WTC11 (cell line): Measurements from ENCODE around the gene DHDDS. TPM values are rescaled to one million over a fixed set of nuclear protein-coding genes. Genes with fewer than 3 reads are reported as not detected.

ENCODE experiments used
- ATAC-seq: fragments of 200-7000 bp; cut with Tn5 transposase; 2 replicates; pipeline ENCODE4 v1.10.0; 2021; ENCODE audit warnings: mild to moderate bottlenecking, moderate library complexity
- CTCF ChIA-PET: fragments of 300-600 bp; sonication (Branson Sonifier 250); formaldehyde crosslinking; loops from one replicate; lab custom pipeline; 2021; ENCODE audit warnings: antibody characterized with exemption; lab: Charles Lee
- POLR2A ChIA-PET: fragments of 350-600 bp; sonication (Branson Sonifier 250); formaldehyde crosslinking; loops from one replicate; lab custom pipeline; 2021; ENCODE audit warnings: antibody characterized with exemption; lab: Charles Lee
- DNase-seq: peaks from one replicate; pipeline ENCODE4 v3.0.0; 2021; ENCODE audit warnings: low spot score
- H3K27ac Mint-ChIP-seq: 2 replicates; pipeline ENCODE4 v1.8.0; 2021; ENCODE audit warnings: mixed read lengths
- H3K27me3 Mint-ChIP-seq: 2 replicates; pipeline ENCODE4 v1.8.0; 2021; ENCODE audit warnings: low read depth, mild to moderate bottlenecking, moderate library complexity, mixed read lengths
- H3K36me3 Mint-ChIP-seq: 2 replicates; pipeline ENCODE4 v1.8.0; 2021; ENCODE audit warnings: mixed read lengths
- H3K4me1 Mint-ChIP-seq: 2 replicates; pipeline ENCODE4 v1.8.0; 2022; ENCODE audit warnings: mixed read lengths
- H3K4me3 Mint-ChIP-seq: 2 replicates; pipeline ENCODE4 v1.8.0; 2021; ENCODE audit warnings: mild to moderate bottlenecking, moderate library complexity, mixed read lengths
- H3K9me3 Mint-ChIP-seq: 2 replicates; pipeline ENCODE4 v1.8.0; 2021; ENCODE audit warnings: mixed read lengths
- ATF6 ChIP-seq: sonication (generic); formaldehyde crosslinking; IDR thresholded peaks from 2 replicates; pipeline ENCODE4 v1.8.1; 2023; ENCODE audit warnings: mild to moderate bottlenecking, missing genetic modification reagents
- CBFB ChIP-seq: sonication (generic); formaldehyde crosslinking; IDR thresholded peaks from 2 replicates; pipeline ENCODE4 v1.8.1; 2022; ENCODE audit warnings: mild to moderate bottlenecking, low read depth, missing genetic modification reagents
- CDX4 ChIP-seq: fragments of 250-450 bp; sonication (Bioruptor Pico); IDR thresholded peaks from 2 replicates; pipeline ENCODE4 v1.9.0; 2021; ENCODE audit warnings: moderate library complexity, mild to moderate bottlenecking, inconsistent platforms, borderline replicate concordance
- CREB1 ChIP-seq: sonication (generic); formaldehyde crosslinking; IDR thresholded peaks from 2 replicates; pipeline ENCODE4 v1.8.0; 2023; ENCODE audit warnings: mild to moderate bottlenecking, missing genetic modification reagents
- CREM ChIP-seq: sonication (generic); formaldehyde crosslinking; IDR thresholded peaks from 2 replicates; pipeline ENCODE4 v1.8.1; 2022; ENCODE audit warnings: mild to moderate bottlenecking, missing genetic modification reagents, moderate library complexity
- E2F1 ChIP-seq: sonication (generic); formaldehyde crosslinking; IDR thresholded peaks from 2 replicates; pipeline ENCODE4 v1.8.0; 2022; ENCODE audit warnings: mild to moderate bottlenecking, missing genetic modification reagents
- ETV6 ChIP-seq: sonication (generic); formaldehyde crosslinking; IDR thresholded peaks from 2 replicates; pipeline ENCODE4 v1.8.1; 2022; ENCODE audit warnings: mild to moderate bottlenecking, missing genetic modification reagents
- GABPB1 ChIP-seq: sonication (generic); formaldehyde crosslinking; IDR thresholded peaks from 2 replicates; pipeline ENCODE4 v1.8.1; 2023; ENCODE audit warnings: mild to moderate bottlenecking, missing genetic modification reagents
- GRHL2 ChIP-seq: fragments of 250-450 bp; sonication (Bioruptor Pico); IDR thresholded peaks from 2 replicates; pipeline ENCODE4 v1.8.0; 2022; ENCODE audit warnings: mild to moderate bottlenecking, moderate library complexity; ENCODE audit not compliant: insufficient replicate concordance, severe bottlenecking
- GTF2I ChIP-seq: fragments of 250-450 bp; sonication (Bioruptor Pico); conservative IDR thresholded peaks from 2 replicates; pipeline ENCODE4 v1.4.0; 2021; ENCODE audit warnings: mild to moderate bottlenecking
- HMGA2 ChIP-seq: fragments of 250-450 bp; sonication (Bioruptor Pico); IDR thresholded peaks from 2 replicates; pipeline ENCODE4 v1.4.0; 2021; ENCODE audit warnings: mild to moderate bottlenecking, moderate library complexity
- HMGXB4 ChIP-seq: sonication (generic); formaldehyde crosslinking; IDR thresholded peaks from 2 replicates; pipeline ENCODE4 v1.8.1; 2023; ENCODE audit warnings: mild to moderate bottlenecking, moderate library complexity, missing genetic modification reagents
- JAZF1 ChIP-seq: fragments of 250-450 bp; sonication (Bioruptor Pico); IDR thresholded peaks from 2 replicates; pipeline ENCODE4 v1.9.0; 2021; ENCODE audit warnings: moderate library complexity, mild to moderate bottlenecking, inconsistent platforms
- MAX ChIP-seq: sonication (generic); formaldehyde crosslinking; IDR thresholded peaks from 2 replicates; pipeline ENCODE4 v1.8.0; 2022; ENCODE audit warnings: mild to moderate bottlenecking, missing genetic modification reagents
- MXD4 ChIP-seq: fragments of 250-450 bp; sonication (Bioruptor Pico); IDR thresholded peaks from 2 replicates; pipeline ENCODE4 v1.8.0; 2021; ENCODE audit warnings: mild to moderate bottlenecking, moderate library complexity, borderline replicate concordance
- NFE2L1 ChIP-seq: sonication (generic); formaldehyde crosslinking; IDR thresholded peaks from 2 replicates; pipeline ENCODE4 v1.8.1; 2023; ENCODE audit warnings: missing genetic modification reagents
- PRRX2 ChIP-seq: fragments of 250-450 bp; sonication (Bioruptor Pico); IDR thresholded peaks from 2 replicates; pipeline ENCODE4 v1.8.0; 2021; ENCODE audit warnings: mild to moderate bottlenecking
- RORB ChIP-seq: fragments of 250-450 bp; sonication (Bioruptor Pico); IDR thresholded peaks from 2 replicates; pipeline ENCODE4 v1.9.0; 2021; ENCODE audit warnings: mild to moderate bottlenecking
- SMAD4 ChIP-seq: sonication (generic); formaldehyde crosslinking; IDR thresholded peaks from 2 replicates; pipeline ENCODE4 v1.8.0; 2022; ENCODE audit warnings: mild to moderate bottlenecking, missing genetic modification reagents
- SOX15 ChIP-seq: fragments of 250-450 bp; sonication (Bioruptor Pico); IDR thresholded peaks from 2 replicates; pipeline ENCODE4 v1.9.0; 2021; ENCODE audit warnings: mild to moderate bottlenecking
- SP1 ChIP-seq: sonication (generic); formaldehyde crosslinking; conservative IDR thresholded peaks from 2 replicates; pipeline ENCODE4 v1.8.1; 2022; ENCODE audit warnings: missing genetic modification reagents
- TEAD1 ChIP-seq: sonication (generic); formaldehyde crosslinking; IDR thresholded peaks from 2 replicates; pipeline ENCODE4 v1.8.0; 2022; ENCODE audit warnings: mild to moderate bottlenecking, missing genetic modification reagents
- ZNF219 ChIP-seq: sonication (generic); formaldehyde crosslinking; IDR thresholded peaks from 2 replicates; pipeline ENCODE4 v1.8.0; 2023; ENCODE audit warnings: missing genetic modification reagents, mild to moderate bottlenecking, borderline replicate concordance
- ZNF423 ChIP-seq: fragments of 250-450 bp; sonication (Bioruptor Pico); IDR thresholded peaks from 2 replicates; pipeline ENCODE4 v2.1.2; 2022; ENCODE audit warnings: mild to moderate bottlenecking, moderate library complexity
- ZNF425 ChIP-seq: fragments of 250-450 bp; sonication (Bioruptor Pico); conservative IDR thresholded peaks from 2 replicates; pipeline ENCODE4 v1.9.0; 2021; ENCODE audit warnings: mild to moderate bottlenecking
- ZNF671 ChIP-seq: fragments of 250-450 bp; sonication (Bioruptor Pico); IDR thresholded peaks from 2 replicates; pipeline ENCODE4 v1.8.0; 2021; ENCODE audit warnings: mild to moderate bottlenecking
- total RNA-seq: library from RNA; stranded (reverse); gene quantifications from 3 replicates; pipeline ENCODE4 v1.2.3, GENCODE V29; 2021

Gene DHDDS
- total RNA-seq, 1 experiment from 2014 or later: 55.4 TPM

- TF ChIP-seq SP1 (CRISPR knock-in tag): 0 out of 2 replicates have a peak, but pooled peaks have one; percentile 26
- TF ChIP-seq HMGXB4 (CRISPR knock-in tag): no peak
- TF ChIP-seq TEAD1 (CRISPR knock-in tag): peak; percentile 82
- no peak for TF ChIP-seq GABPB1
- TF ChIP-seq ETV6 (CRISPR knock-in tag): no peak
- no peak for TF ChIP-seq SMAD4
- Mint-ChIP-seq H3K4me1 (peaks cover 55% of the 10 kb centered on the region), H3K4me3 (peak overlapping the region; percentile 43), H3K36me3 (peaks cover 41% of the 10 kb centered on the region), H3K9me3 (no peaks in the 10 kb centered on the region), H3K27me3 (no peaks in the 10 kb centered on the region), H3K27ac (peak overlapping the region; percentile 98)
- ChIA-PET POLR2A (interaction anchor here (0.5 to 1.4 kb wide), 7 partner anchors 9 to 144 kb away, joined by 3 to 10 read pairs (median 3); no protein-coding TSS in a partner anchor), CTCF (interaction anchor here (0.9 to 2.5 kb wide), 5 partner anchors 11 to 239 kb away, joined by 3 to 18 read pairs (median 5); partner anchors contain the start of genes CATSPER4 and CEP85)
- DNase-seq: no peak
- peak; percentile 38 for ATAC-seq
Observed at GRCh38 chr1:26429721-26430120, 2.4 kb upstream of the DHDDS start.

- no peak for DNase-seq
- no peak for ATAC-seq
- peaks cover 37% of the 10 kb centered on the region for H3K4me1 Mint-ChIP-seq
- H3K36me3 Mint-ChIP-seq: peaks cover 10% of the 10 kb centered on the region
- POLR2A ChIA-PET: interaction anchor here (1.3 to 2.0 kb wide), 7 partner anchors 12 to 38 kb away, joined by 3 to 25 read pairs (median 7); partner anchors contain the start of genes HMGN2 and LIN28A
- no peaks in the 10 kb centered on the region for H3K9me3 Mint-ChIP-seq
- TF ChIP-seq NFE2L1 (CRISPR knock-in tag) (0 out of 2 replicates have a peak, but pooled peaks have one; percentile 1), CBFB (CRISPR knock-in tag) (no peak), MXD4 (no peak)
- CTCF ChIA-PET: interaction anchor here (1.2 to 2.4 kb wide), 4 partner anchors 15 to 199 kb away, joined by 4 to 39 read pairs (median 20); no protein-coding TSS in a partner anchor
- peak overlapping the region; percentile 96 for H3K4me3 Mint-ChIP-seq
- no peaks in the 10 kb centered on the region for H3K27me3 Mint-ChIP-seq
- H3K27ac Mint-ChIP-seq: peak overlapping the region; percentile 1; the same call in 1 of the 2 replicates
Observed at GRCh38 chr1:26432793-26433192, 672 bp downstream of the DHDDS start.

GRCh38 chr1:26434161-26434752 is 2.1 kb downstream of the DHDDS start:
- no peak for TF ChIP-seq SOX15 (CRISPR knock-in tag)
- TF ChIP-seq CREB1 (CRISPR knock-in tag): no peak
- TF ChIP-seq JAZF1 (CRISPR knock-in tag): no peak
- TF ChIP-seq GABPB1: no peak
- no peak for TF ChIP-seq CREM
- no peak for TF ChIP-seq ZNF219 (CRISPR knock-in tag)
- TF ChIP-seq MAX (CRISPR knock-in tag): no peak
- no peak for TF ChIP-seq MXD4
- TF ChIP-seq ZNF425 (CRISPR knock-in tag): no peak
- TF ChIP-seq PRRX2 (CRISPR knock-in tag): no peak
- TF ChIP-seq CDX4 (CRISPR knock-in tag): no peak
- no peak for TF ChIP-seq ATF6 (CRISPR knock-in tag)
- no peak for TF ChIP-seq HMGA2 (CRISPR knock-in tag)
- TF ChIP-seq GTF2I: no peak
- no peak for TF ChIP-seq ZNF423 (CRISPR knock-in tag)
- TF ChIP-seq RORB (CRISPR knock-in tag): no peak
- TF ChIP-seq E2F1: no peak
- TF ChIP-seq ZNF671 (CRISPR knock-in tag): no peak
- no peak for TF ChIP-seq GRHL2 (CRISPR knock-in tag)
- ChIA-PET CTCF (no interaction called here), POLR2A (no interaction called here)
- H3K4me3 Mint-ChIP-seq: no peak overlapping the region
- no peaks in the 10 kb centered on the region for H3K27me3 Mint-ChIP-seq
- H3K4me1 Mint-ChIP-seq: peaks cover 26% of the 10 kb centered on the region
- no peaks in the 10 kb centered on the region for H3K9me3 Mint-ChIP-seq
- no peak for DNase-seq
- ATAC-seq: no peak
- H3K27ac Mint-ChIP-seq: peak overlapping the region; percentile 59; the same call in 1 of the 2 replicates
- H3K36me3 Mint-ChIP-seq: peaks cover 18% of the 10 kb centered on the region
